ENCODE measurements around the gene GALNT9. TPM values are rescaled to one million over a fixed set of nuclear protein-coding genes. Genes with fewer than 3 reads are reported as not detected.

The GALNT9 gene
- total and polyA plus RNA-seq, 7 experiments from 2014 or later, result not detected

DNA sequence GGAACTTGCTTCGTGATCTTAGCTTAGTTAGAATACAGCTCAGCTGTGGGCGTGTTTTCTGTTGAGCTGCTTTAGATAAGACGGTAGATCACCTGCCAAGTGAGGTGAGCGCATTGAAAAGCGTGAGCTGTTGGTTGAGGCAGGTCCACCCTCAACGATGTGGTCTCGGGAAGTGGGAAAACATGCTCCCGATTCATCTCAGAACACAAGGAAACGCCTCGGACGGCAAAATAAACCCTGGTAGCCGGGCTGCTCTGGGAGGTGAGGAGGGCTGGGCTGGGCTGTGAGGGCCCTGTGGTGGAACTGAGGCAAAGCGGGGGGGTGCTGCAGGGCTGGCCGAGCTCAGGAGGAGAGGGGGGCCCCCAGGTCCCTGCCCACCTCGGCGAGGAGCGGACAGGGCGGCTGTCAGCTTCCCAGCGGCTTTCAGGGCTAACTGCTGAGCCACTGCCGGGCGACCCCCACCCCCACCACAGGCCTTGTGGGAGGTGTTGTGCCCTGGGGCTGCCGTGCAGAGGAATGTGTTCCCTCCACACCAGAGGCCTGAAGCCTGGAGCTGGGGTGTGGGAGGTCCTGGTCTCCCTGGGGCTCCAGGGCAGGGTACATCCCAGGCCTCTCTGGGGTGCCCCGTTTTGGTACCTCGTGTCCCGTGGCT, 154.4 kb downstream of the GALNT9 start:
- Mint-ChIP-seq H3K27ac (peak overlapping the region in 7 of 9 donors; percentile 54 to 79 (median 74)), H3K9me3 (no peaks in the 10 kb centered on the region), H3K36me3 (no peaks in the 10 kb centered on the region), H3K4me3 (peak overlapping the region in 9 of 10 donors; percentile 1 to 68 (median 43)), H3K4me1 (peaks cover 9 to 41% (median 33%) of the 10 kb centered on the region in 7 donors), H3K27me3 (peaks cover 0 to 9% (median 0%) of the 10 kb centered on the region in 5 donors)
- Histone ChIP-seq H3K4me1 (ENCODE audit: control insufficient read depth in 2 of 2, insufficient read depth in 2 of 2, low read length in 2 of 2) (peaks cover 3 to 35% of the 10 kb centered on the region in 2 donors), H3K27me3 (ENCODE audit: control insufficient read depth in 2 of 2, insufficient read depth in 2 of 2, low read length in 2 of 2) (no peaks in the 10 kb centered on the region), H3K36me3 (ENCODE audit: control insufficient read depth in 2 of 3, insufficient read depth in 3 of 3, low read length in 3 of 3) (no peaks in the 10 kb centered on the region), H3K4me3 (ENCODE audit: low read length) (no peak overlapping the region), H3K9me3 (ENCODE audit: control insufficient read depth in 2 of 3, low read length in 3 of 3) (no peaks in the 10 kb centered on the region), H3K27ac (ENCODE audit: low read depth, low read length) (no peak overlapping the region)
- ChIA-PET POLR2A (interaction anchor here (0.9 to 2.1 kb wide), 3 partner anchors 9 to 14 kb away, joined by 4 to 13 read pairs (median 4); no protein-coding TSS in a partner anchor), CTCF (interaction anchor here (0.6 to 1.0 kb wide), 2 partner anchors 14 to 520 kb away, joined by 3 read pairs; no protein-coding TSS in a partner anchor)
- no peak for ATAC-seq
- no peak for DNase-seq
- intact Hi-C loops (cut with micrococcal nuclease), result no loop called here

GRCh38 chr12:132174015-132174838, 155.2 kb downstream of the GALNT9 start:
- H3K27ac Mint-ChIP-seq, result peak overlapping the region in 5 of 9 donors; percentile 54 to 75 (median 66)
- intact Hi-C loops (cut with micrococcal nuclease), result no loop called here
- Histone ChIP-seq H3K9me3 (ENCODE audit: control insufficient read depth in 2 of 3, low read length in 3 of 3) (no peaks in the 10 kb centered on the region), H3K27me3 (ENCODE audit: control insufficient read depth in 2 of 2, insufficient read depth in 2 of 2, low read length in 2 of 2) (no peaks in the 10 kb centered on the region), H3K36me3 (ENCODE audit: control insufficient read depth in 2 of 3, insufficient read depth in 3 of 3, low read length in 3 of 3) (no peaks in the 10 kb centered on the region), H3K27ac (ENCODE audit: low read depth, low read length) (no peak overlapping the region), H3K4me1 (ENCODE audit: control insufficient read depth in 2 of 2, insufficient read depth in 2 of 2, low read length in 2 of 2) (peaks cover 3 to 30% of the 10 kb centered on the region in 2 donors), H3K4me3 (ENCODE audit: low read length) (no peak overlapping the region)
- no peaks in the 10 kb centered on the region for H3K36me3 Mint-ChIP-seq
- CTCF ChIA-PET, result interaction anchor here (0.6 to 1.0 kb wide), 2 partner anchors 13 to 521 kb away, joined by 3 read pairs; no protein-coding TSS in a partner anchor
- H3K27me3 Mint-ChIP-seq, result peaks cover 0 to 9% (median 0%) of the 10 kb centered on the region in 5 donors
- POLR2A ChIA-PET, result interaction anchor here (0.9 to 2.1 kb wide), 3 partner anchors 10 to 14 kb away, joined by 4 to 13 read pairs (median 4); no protein-coding TSS in a partner anchor
- H3K9me3 Mint-ChIP-seq, result no peaks in the 10 kb centered on the region
- ATAC-seq, result no peak
- no peak for DNase-seq
- peaks cover 9 to 34% (median 31%) of the 10 kb centered on the region in 7 donors for H3K4me1 Mint-ChIP-seq
- peak overlapping the region; percentile 1 to 68 (median 42) for H3K4me3 Mint-ChIP-seq

DNA sequence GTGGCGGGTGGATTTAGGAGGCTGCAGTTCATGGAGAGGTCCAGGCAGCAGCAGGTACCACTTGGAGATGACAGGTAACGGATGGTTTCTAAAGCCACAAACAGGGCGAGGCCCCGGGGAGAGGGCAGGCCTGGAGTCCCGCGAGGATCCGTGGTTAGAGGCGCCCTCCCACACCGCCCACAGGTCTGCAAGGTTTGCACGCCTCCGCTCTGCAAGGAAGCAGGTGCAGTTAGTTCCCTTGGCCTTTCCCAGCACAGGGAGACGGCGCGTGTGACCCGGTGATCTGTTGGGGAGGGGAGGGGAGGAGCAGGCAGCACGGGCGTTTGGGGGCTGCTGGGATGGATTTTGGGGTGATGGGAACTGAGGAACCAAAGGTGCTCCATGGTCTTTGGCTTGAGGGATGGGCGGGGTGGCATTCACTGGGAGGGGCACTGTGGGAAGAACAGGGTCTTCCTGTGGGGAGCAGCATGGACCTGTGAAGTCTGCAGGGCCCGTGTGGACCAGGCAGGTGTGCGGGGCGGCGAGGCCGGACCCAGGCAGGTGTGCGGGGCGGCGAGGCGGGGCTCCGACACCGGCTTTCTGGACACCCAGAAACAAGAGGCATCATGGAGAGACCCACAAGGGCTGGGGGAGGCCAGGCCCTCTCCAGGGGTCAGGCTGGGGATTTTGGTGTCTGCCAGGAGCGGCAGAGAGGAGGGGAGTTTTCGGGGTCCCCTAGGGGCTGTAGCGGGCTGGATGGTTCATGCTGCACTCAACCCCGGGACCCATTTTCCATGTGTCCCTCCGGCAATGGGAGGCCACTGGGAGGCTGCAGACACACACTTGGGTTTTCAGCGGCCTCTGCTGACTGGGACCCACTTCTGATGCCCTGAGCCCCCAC, 156.0 kb downstream of the GALNT9 start:
- peak; percentile 45 for ATAC-seq
- H3K27ac ChIP-seq (ENCODE audit: low read depth, low read length), result no peak overlapping the region
- intact Hi-C loops (cut with micrococcal nuclease), result no loop called here
- Mint-ChIP-seq H3K27ac (peak overlapping the region in 2 of 9 donors; percentile 49 to 82), H3K27me3 (peaks cover 0 to 9% (median 0%) of the 10 kb centered on the region in 5 donors), H3K9me3 (no peaks in the 10 kb centered on the region), H3K4me1 (peaks cover under 1 to 25% (median 23%) of the 10 kb centered on the region in 7 donors), H3K36me3 (no peaks in the 10 kb centered on the region), H3K4me3 (peak overlapping the region in 8 of 10 donors; percentile 31 to 74 (median 58))
- DNase-seq, result no peak
- no peak overlapping the region for H3K4me3 ChIP-seq (ENCODE audit: low read length)
- no peaks in the 10 kb centered on the region for H3K27me3 ChIP-seq (ENCODE audit: control insufficient read depth in 2 of 2, insufficient read depth in 2 of 2, low read length in 2 of 2)
- ChIA-PET POLR2A (no interaction called here), CTCF (no interaction called here)
- no peaks in the 10 kb centered on the region for H3K9me3 ChIP-seq (ENCODE audit: control insufficient read depth in 2 of 3, low read length in 3 of 3)
- H3K36me3 ChIP-seq (ENCODE audit: control insufficient read depth in 2 of 3, insufficient read depth in 3 of 3, low read length in 3 of 3), result no peaks in the 10 kb centered on the region
- H3K4me1 ChIP-seq (ENCODE audit: control insufficient read depth in 2 of 2, insufficient read depth in 2 of 2, low read length in 2 of 2), result peaks cover under 1 to 22% of the 10 kb centered on the region in 2 donors

- Mint-ChIP-seq H3K4me1 (peaks cover 0 to 22% (median 19%) of the 10 kb centered on the region in 7 donors), H3K27me3 (peaks cover 0 to 9% (median 0%) of the 10 kb centered on the region in 5 donors), H3K36me3 (no peaks in the 10 kb centered on the region), H3K4me3 (peak overlapping the region in 4 of 10 donors; percentile 53 to 74 (median 62)), H3K27ac (no peak overlapping the region), H3K9me3 (no peaks in the 10 kb centered on the region)
- CTCF ChIA-PET, result no interaction called here
- POLR2A ChIA-PET, result no interaction called here
- DNase-seq, result no peak
- ATAC-seq, result no peak
- Histone ChIP-seq H3K27me3 (ENCODE audit: control insufficient read depth in 2 of 2, insufficient read depth in 2 of 2, low read length in 2 of 2) (no peaks in the 10 kb centered on the region), H3K9me3 (ENCODE audit: control insufficient read depth in 2 of 3, low read length in 3 of 3) (no peaks in the 10 kb centered on the region), H3K36me3 (ENCODE audit: control insufficient read depth in 2 of 3, insufficient read depth in 3 of 3, low read length in 3 of 3) (no peaks in the 10 kb centered on the region), H3K4me1 (ENCODE audit: control insufficient read depth in 2 of 2, insufficient read depth in 2 of 2, low read length in 2 of 2) (peaks cover 0 to 21% of the 10 kb centered on the region in 2 donors), H3K27ac (ENCODE audit: low read depth, low read length) (no peak overlapping the region), H3K4me3 (ENCODE audit: low read length) (no peak overlapping the region)
- intact Hi-C loops (cut with micrococcal nuclease), result no loop called here
These were observed 156.8 kb downstream of the GALNT9 start for GRCh38 chr12:132172619-132173018.

DNA sequence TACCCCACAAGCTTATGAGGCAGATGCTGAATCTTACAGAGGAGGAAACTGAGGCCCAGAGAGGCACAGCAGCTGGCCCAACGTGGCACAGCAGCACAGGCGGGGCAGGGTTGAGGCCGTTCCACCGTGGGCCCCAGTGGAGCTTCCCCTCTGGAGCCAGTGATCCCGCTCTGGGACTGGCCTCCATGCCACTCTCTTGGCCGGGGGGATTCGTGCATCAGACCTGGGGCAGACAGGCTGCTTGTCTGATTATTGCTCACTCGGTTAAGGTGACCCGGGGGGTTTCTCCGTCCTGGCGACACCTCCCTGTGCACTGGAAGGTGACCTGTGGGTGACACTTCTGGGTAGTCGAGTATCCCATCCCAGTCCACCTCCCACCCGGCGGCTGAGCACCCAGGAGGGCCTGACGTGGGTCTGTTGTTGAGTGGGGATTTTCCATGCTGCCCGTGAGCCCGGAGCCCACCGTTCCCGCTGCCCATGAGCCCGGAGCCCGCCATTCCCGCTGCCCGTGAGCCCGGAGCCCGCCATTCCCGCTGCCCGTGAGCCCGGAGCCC, 157.3 kb downstream of the GALNT9 start:
- DNase-seq (no peak), ATAC-seq (no peak)
- no peaks in the 10 kb centered on the region for H3K27me3 ChIP-seq (ENCODE audit: control insufficient read depth in 2 of 2, insufficient read depth in 2 of 2, low read length in 2 of 2)
- POLR2A ChIA-PET, result no interaction called here
- no peak overlapping the region for H3K4me3 ChIP-seq (ENCODE audit: low read length)
- Mint-ChIP-seq H3K9me3 (peaks cover 0 to 2% (median 0%) of the 10 kb centered on the region in 11 donors), H3K36me3 (peaks cover 0 to 2% (median 0%) of the 10 kb centered on the region in 5 donors), H3K4me3 (no peak overlapping the region), H3K27ac (no peak overlapping the region), H3K27me3 (peaks cover 0 to 9% (median 0%) of the 10 kb centered on the region in 5 donors), H3K4me1 (peaks cover 0 to 23% (median 19%) of the 10 kb centered on the region in 7 donors)
- CTCF ChIA-PET, result interaction anchor here (1.0 kb wide), 1 partner anchor 18 kb away, joined by 3 read pairs; no protein-coding TSS in a partner anchor
- intact Hi-C loops (cut with micrococcal nuclease), result no loop called here
- H3K9me3 ChIP-seq (ENCODE audit: control insufficient read depth in 2 of 3, low read length in 3 of 3), result no peaks in the 10 kb centered on the region
- no peaks in the 10 kb centered on the region for H3K36me3 ChIP-seq (ENCODE audit: control insufficient read depth in 2 of 3, insufficient read depth in 3 of 3, low read length in 3 of 3)
- peaks cover 0 to 21% of the 10 kb centered on the region in 2 donors for H3K4me1 ChIP-seq (ENCODE audit: control insufficient read depth in 2 of 2, insufficient read depth in 2 of 2, low read length in 2 of 2)
- H3K27ac ChIP-seq (ENCODE audit: low read depth, low read length), result no peak overlapping the region

Data from naive thymus-derived CD4-positive, alpha-beta T cell (primary cell).